Fibroblast of pulmonary artery (primary cell): ENCODE results near the gene FGD5.
A peak's percentile ranks its signal among the peaks of the same experiment; 100 is the strongest.

Experiments used
- DNase-seq: peaks from one replicate; pipeline ENCODE4 v3.0.0-alpha.2; 2010; ENCODE audit warnings: low read depth
- H3K4me3 ChIP-seq: replicated peaks from 2 replicates; pipeline ENCODE4 v1.5.1; 2011; ENCODE audit warnings: low read depth, mild to moderate bottlenecking, control low read depth, low read length, moderate library complexity
- CTCF ChIP-seq: IDR thresholded peaks from 2 replicates; pipeline ENCODE4 v1.5.1; 2011; ENCODE audit warnings: mild to moderate bottlenecking, control low read depth, low read length, inconsistent platforms; ENCODE audit errors: missing control alignments

FGD5 gene

GRCh38 chr3:14822134-14822533, 3.4 kb downstream of the FGD5 start:
- no peak for DNase-seq
- TF ChIP-seq CTCF = no peak

GRCh38 chr3:14822670-14823390, 4.1 kb downstream of the FGD5 start:
- no peak overlapping the region for H3K4me3 ChIP-seq
- TF ChIP-seq CTCF = no peak
- DNase-seq = no peak

More at GRCh38 chr3:14822134-14822533, 3.4 kb downstream of the FGD5 start:
- H3K4me3 ChIP-seq = no peak overlapping the region

GRCh38 chr3:14823393-14823792, 4.6 kb downstream of the FGD5 start:
- H3K4me3 ChIP-seq = no peak overlapping the region
- no peak for TF ChIP-seq CTCF
- DNase-seq = peak; percentile 30

- no peak overlapping the region for H3K4me3 ChIP-seq
- DNase-seq = no peak
- TF ChIP-seq CTCF = no peak
These were observed 5.3 kb downstream of the FGD5 start for GRCh38 chr3:14823910-14824629.

GRCh38 chr3:14824646-14825045, 5.9 kb downstream of the FGD5 start:
- no peak for DNase-seq
- TF ChIP-seq CTCF = no peak
- H3K4me3 ChIP-seq = no peak overlapping the region

GRCh38 chr3:14826069-14826468, 7.3 kb downstream of the FGD5 start:
- no peak for DNase-seq
- no peak for TF ChIP-seq CTCF
- no peak overlapping the region for H3K4me3 ChIP-seq

GRCh38 chr3:14827776-14828175, 9.0 kb downstream of the FGD5 start:
- no peak overlapping the region for H3K4me3 ChIP-seq
- DNase-seq = no peak
- no peak for TF ChIP-seq CTCF
